ENCODE data around the gene RTKN. TPM values are rescaled to one million over a fixed set of nuclear protein-coding genes. Genes with fewer than 3 reads are reported as not detected.

RTKN gene
- total RNA-seq, 2 donors from 2014 or later, result 36.1 to 80.8 TPM

GRCh38 chr2:74482801-74483674, 41.3 kb upstream of the RTKN start, which contains the start of the genes CCDC142 and TTC31:
TSS of gene CCDC142 (minus strand) at chr2:74482998. CDS start at chr2:74482837, 161 bp downstream.
TSS of gene TTC31 (plus strand) at chr2:74483081. CDS start at chr2:74483096, 15 bp downstream.
- DNase-seq (peak; percentile 95 to 98 (median 96)), ATAC-seq (peak; percentile 97)
- Histone ChIP-seq H3K9me3 (no peaks in the 10 kb centered on the region), H3K4me3 (peak within 1 kb of the TSS; percentile 35 to 67), H3K4me1 (peaks cover 27% of the 10 kb centered on the region), H3K27ac (peak within 1 kb of the TSS; percentile 74 to 89 (median 80)), H3K27me3 (no peaks in the 10 kb centered on the region), H3K36me3 (replicated peaks in 1 of 2; ENCODE audit: insufficient read depth in 1 of 2, low read depth in 2 of 2) (no peaks in the 10 kb centered on the region)
- intact Hi-C loops (cut with DNase I), result no loop called here
- peak in 2 of 3 donors; percentile 62 to 64 for TF ChIP-seq POLR2A (IDR thresholded peaks at IDR 0.05)
- peak; percentile 76 to 96 (median 90) for TF ChIP-seq CTCF (IDR thresholded peaks at IDR 0.05)
- 0 to 1% methylated on average over 39 to 50 of the region's 50 CpGs for WGBS, 2 donors

- no peaks in the 10 kb centered on the region for H3K9me3 ChIP-seq
- intact Hi-C loops (cut with DNase I), result no loop called here
- H3K27me3 ChIP-seq, result no peaks in the 10 kb centered on the region
- TF ChIP-seq CTCF (IDR thresholded peaks at IDR 0.05) (no peak), POLR2A (IDR thresholded peaks at IDR 0.05) (no peak)
- DNase-seq (peak in 3 of 4 donors; percentile 23 to 63 (median 56)), ATAC-seq (peak; percentile 53)
- H3K27ac ChIP-seq, result peak overlapping the region; percentile 74 to 89 (median 80)
- H3K4me3 ChIP-seq, result peak overlapping the region; percentile 35 to 67
- H3K4me1 ChIP-seq, result peaks cover 27% of the 10 kb centered on the region
- 0 to 2% methylated on average over 1 to 75 of the region's 80 CpGs for WGBS, 2 donors
- no peaks in the 10 kb centered on the region for H3K36me3 ChIP-seq (replicated peaks in 1 of 2; ENCODE audit: insufficient read depth in 1 of 2, low read depth in 2 of 2)
Observed at GRCh38 chr2:74481961-74482800, 40.4 kb upstream of the RTKN start.

DNA sequence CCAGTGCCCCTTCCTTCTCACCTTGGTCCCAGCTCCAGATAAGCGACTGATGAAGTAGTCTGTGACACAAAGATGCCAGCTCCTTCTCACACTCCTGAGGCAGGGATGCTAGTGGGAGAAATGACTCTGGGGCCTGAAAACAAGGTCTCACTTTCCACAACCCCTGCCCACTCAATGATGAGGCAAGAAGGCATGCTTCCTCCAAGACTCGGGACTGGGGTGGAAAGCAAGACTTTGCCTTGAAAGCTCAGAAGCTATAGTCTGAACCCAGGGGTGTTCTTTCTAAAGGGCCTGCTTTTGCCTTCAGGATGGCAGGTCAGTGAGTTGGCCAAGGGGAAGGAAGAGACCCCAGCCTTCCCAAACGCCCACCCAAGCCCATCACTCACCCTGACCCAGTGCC, 39.7 kb upstream of the RTKN start:
- Histone ChIP-seq H3K27ac (peak overlapping the region in 1 of 4 donors; percentile 83), H3K27me3 (no peaks in the 10 kb centered on the region), H3K4me3 (peak overlapping the region in 1 of 2 donors; percentile 35), H3K4me1 (peaks cover 27% of the 10 kb centered on the region), H3K36me3 (replicated peaks in 1 of 2; ENCODE audit: insufficient read depth in 1 of 2, low read depth in 2 of 2) (no peaks in the 10 kb centered on the region), H3K9me3 (no peaks in the 10 kb centered on the region)
- WGBS, 2 donors, result 43% methylated on average over 3 of the region's 3 CpGs
- no peak for ATAC-seq
- no peak for DNase-seq
- TF ChIP-seq CTCF (IDR thresholded peaks at IDR 0.05) (no peak), POLR2A (IDR thresholded peaks at IDR 0.05) (no peak)
- intact Hi-C loops (cut with DNase I), result no loop called here

- TF ChIP-seq CTCF (IDR thresholded peaks at IDR 0.05), result no peak
- no peak for TF ChIP-seq POLR2A (IDR thresholded peaks at IDR 0.05)
- H3K27ac ChIP-seq, result no peak overlapping the region
- H3K36me3 ChIP-seq (replicated peaks in 1 of 2; ENCODE audit: insufficient read depth in 1 of 2, low read depth in 2 of 2), result peaks cover 0 to 3% of the 10 kb centered on the region in 2 donors
- 91 to 92% methylated on average over 5 of the region's 5 CpGs for WGBS, 2 donors
- ATAC-seq, result no peak
- no peak overlapping the region for H3K4me3 ChIP-seq
- intact Hi-C loops (cut with DNase I), result no loop called here
- DNase-seq, result no peak
- H3K4me1 ChIP-seq, result peaks cover 22% of the 10 kb centered on the region
- H3K27me3 ChIP-seq, result no peaks in the 10 kb centered on the region
- H3K9me3 ChIP-seq, result no peaks in the 10 kb centered on the region
Observed at GRCh38 chr2:74474899-74475298, 33.2 kb upstream of the RTKN start.
